HEK293 (cell line): ENCODE results near the gene ARFRP1.
A peak's percentile ranks its signal among the peaks of the same experiment; 100 is the strongest.

Source experiments
- CTCF ChIA-PET: fragments of 350-600 bp; formaldehyde crosslinking; extraction: SDS; loops from one replicate; lab custom pipeline; 2021; ENCODE audit warnings: antibody characterized with exemption; lab: Yijun Ruan, JAX
- POLR2A ChIA-PET: fragments of 300-600 bp; formaldehyde crosslinking; extraction: SDS; loops from one replicate; lab custom pipeline; 2020; ENCODE audit warnings: antibody characterized with exemption, inconsistent platforms; lab: Yijun Ruan, JAX
- H3K27ac ChIP-seq: fragments of 200-500 bp; sonication (Bioruptor generic); 2 replicates; pipeline ENCODE4 v1.5.1; 2014; ENCODE audit warnings: low read depth, low read length, control low read depth, inconsistent platforms; ENCODE audit errors: extremely low read depth
- H3K36me3 ChIP-seq, 2 experiments: fragments of 200-500 bp in 1 of 2; sonication (Bioruptor generic) in 1 of 2; 1 replicate in 1 of 2; 2 replicates in 1 of 2; pipeline ENCODE4 v1.5.1; 2014 to 2017; ENCODE audit warnings: inconsistent platforms in 2 of 2, low read length in 2 of 2; ENCODE audit not compliant: control insufficient read depth in 2 of 2, insufficient read depth in 1 of 2
- H3K4me1 ChIP-seq: fragments of 200-500 bp; sonication (Bioruptor generic); 2 replicates; pipeline ENCODE4 v1.5.1; 2014; ENCODE audit warnings: mild to moderate bottlenecking, low read length, inconsistent platforms; ENCODE audit not compliant: control insufficient read depth, insufficient read depth
- H3K4me3 ChIP-seq: 2 replicates; pipeline ENCODE4 v1.5.1; 2011; ENCODE audit warnings: low read depth, mild to moderate bottlenecking, control low read depth, low read length, moderate library complexity
- H3K9me3 ChIP-seq: fragments of 200-500 bp; sonication (Bioruptor generic); 2 replicates; pipeline ENCODE4 v1.5.1; 2014; ENCODE audit warnings: low read depth, low read length, inconsistent platforms; ENCODE audit not compliant: control insufficient read depth, insufficient read depth
- GLIS2 ChIP-seq: fragments of 450-650 bp; formaldehyde crosslinking; IDR thresholded peaks from 2 replicates; pipeline ENCODE4 v1.5.1; 2016; ENCODE audit warnings: missing biosample characterization, missing genetic modification characterization
- KLF17 ChIP-seq: fragments of 450-650 bp; formaldehyde crosslinking; IDR thresholded peaks from 2 replicates; pipeline ENCODE4 v1.5.1; 2016; ENCODE audit warnings: missing biosample characterization, missing genetic modification characterization
- PRDM4 ChIP-seq: fragments of 450-650 bp; formaldehyde crosslinking; IDR thresholded peaks from 2 replicates; pipeline ENCODE4 v1.5.1; 2017; ENCODE audit warnings: missing biosample characterization, missing genetic modification characterization
- TCF7L2 ChIP-seq: IDR thresholded peaks from 2 replicates; pipeline ENCODE4 v1.6.1; 2011; ENCODE audit warnings: low read depth, mild to moderate bottlenecking, inconsistent platforms, low read length, moderate library complexity, borderline replicate concordance
- ZBTB21 ChIP-seq: fragments of 450-650 bp; formaldehyde crosslinking; IDR thresholded peaks from 2 replicates; pipeline ENCODE4 v1.5.1; 2017; ENCODE audit warnings: missing biosample characterization, missing genetic modification characterization
- ZNF121 ChIP-seq: fragments of 450-650 bp; formaldehyde crosslinking; IDR thresholded peaks from 2 replicates; pipeline ENCODE4 v1.5.1; 2016; ENCODE audit warnings: missing biosample characterization, missing genetic modification characterization
- ZNF354C ChIP-seq: fragments of 450-650 bp; formaldehyde crosslinking; IDR thresholded peaks from 2 replicates; pipeline ENCODE4 v1.5.1; 2016; ENCODE audit warnings: missing biosample characterization, missing genetic modification characterization, low read depth, borderline replicate concordance
- ZNF610 ChIP-seq: fragments of 450-650 bp; formaldehyde crosslinking; IDR thresholded peaks from 2 replicates; pipeline ENCODE4 v1.5.1; 2016; ENCODE audit warnings: missing biosample characterization, missing genetic modification characterization, borderline replicate concordance
- ZNF621 ChIP-seq: fragments of 450-650 bp; formaldehyde crosslinking; IDR thresholded peaks from 2 replicates; pipeline ENCODE4 v1.5.1; 2017; ENCODE audit warnings: missing biosample characterization, missing genetic modification characterization
- ZNF664 ChIP-seq: fragments of 450-650 bp; formaldehyde crosslinking; IDR thresholded peaks from 2 replicates; pipeline ENCODE4 v1.5.1; 2016; ENCODE audit warnings: missing biosample characterization, missing genetic modification characterization
- TF ChIP-seq, protein P1 (sequence below): fragments of 450-650 bp; formaldehyde crosslinking; IDR thresholded peaks from 2 replicates; pipeline ENCODE4 v1.5.1; 2016; ENCODE audit warnings: missing biosample characterization, missing genetic modification characterization

ARFRP1 gene

DNA sequence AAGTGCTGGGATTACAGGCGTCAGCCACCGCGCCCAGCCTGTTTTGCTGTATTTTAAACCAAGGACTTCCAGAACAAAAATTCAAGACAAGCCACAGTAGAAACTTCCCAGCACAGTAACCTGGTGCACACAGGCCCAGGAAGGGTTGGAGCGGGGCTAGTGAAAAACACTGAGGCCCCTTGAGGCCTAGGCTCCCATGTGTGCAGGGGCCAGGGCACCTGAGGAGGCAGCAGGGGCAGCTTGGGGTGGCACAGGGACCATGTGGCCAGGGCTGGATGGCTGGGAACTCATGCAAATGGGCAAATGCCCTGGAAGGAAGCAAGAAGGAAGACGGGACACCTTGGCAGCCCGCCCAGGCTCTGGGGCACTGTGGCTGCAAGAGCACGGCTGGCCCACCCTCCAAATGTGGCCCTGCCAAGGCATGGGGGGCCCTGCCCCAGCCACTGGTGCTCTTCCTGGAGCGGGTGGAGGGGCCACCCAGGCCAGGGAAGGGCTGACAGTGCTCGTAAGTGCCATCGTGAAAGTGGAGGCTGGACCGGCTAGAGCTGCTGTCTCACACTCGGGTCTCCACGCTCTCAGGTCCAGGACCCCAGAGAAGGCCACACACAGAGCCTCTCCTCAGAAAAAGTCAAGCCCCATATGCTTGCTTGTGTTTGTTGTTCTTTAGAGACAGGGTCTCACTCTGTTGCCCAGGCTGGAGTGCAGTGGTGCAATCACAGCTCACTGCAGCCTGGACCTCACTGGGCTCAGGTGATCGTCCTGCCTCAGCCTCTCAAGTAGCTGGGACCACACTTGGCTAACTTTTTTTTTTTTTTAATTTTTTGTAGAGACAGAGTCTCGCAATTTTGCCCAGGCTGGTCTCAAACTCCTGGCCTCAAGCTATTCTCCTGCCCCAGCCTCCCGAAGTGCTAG is 42.1 kb upstream of the ARFRP1 start (continued):
- TF ChIP-seq GLIS2 (tag by site-specific recombination) (0 out of 2 replicates have a peak, but pooled peaks have one; percentile 33), ZNF354C (tag by site-specific recombination) (no peak), TCF7L2 (no peak), ZNF121 (tag by site-specific recombination) (peak; percentile 77), PRDM4 (no peak)
- TF ChIP-seq, protein P1, sequence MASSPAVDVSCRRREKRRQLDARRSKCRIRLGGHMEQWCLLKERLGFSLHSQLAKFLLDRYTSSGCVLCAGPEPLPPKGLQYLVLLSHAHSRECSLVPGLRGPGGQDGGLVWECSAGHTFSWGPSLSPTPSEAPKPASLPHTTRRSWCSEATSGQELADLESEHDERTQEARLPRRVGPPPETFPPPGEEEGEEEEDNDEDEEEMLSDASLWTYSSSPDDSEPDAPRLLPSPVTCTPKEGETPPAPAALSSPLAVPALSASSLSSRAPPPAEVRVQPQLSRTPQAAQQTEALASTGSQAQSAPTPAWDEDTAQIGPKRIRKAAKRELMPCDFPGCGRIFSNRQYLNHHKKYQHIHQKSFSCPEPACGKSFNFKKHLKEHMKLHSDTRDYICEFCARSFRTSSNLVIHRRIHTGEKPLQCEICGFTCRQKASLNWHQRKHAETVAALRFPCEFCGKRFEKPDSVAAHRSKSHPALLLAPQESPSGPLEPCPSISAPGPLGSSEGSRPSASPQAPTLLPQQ: no peak
- TF ChIP-seq, all 188 proteins: peak for 2

DNA sequence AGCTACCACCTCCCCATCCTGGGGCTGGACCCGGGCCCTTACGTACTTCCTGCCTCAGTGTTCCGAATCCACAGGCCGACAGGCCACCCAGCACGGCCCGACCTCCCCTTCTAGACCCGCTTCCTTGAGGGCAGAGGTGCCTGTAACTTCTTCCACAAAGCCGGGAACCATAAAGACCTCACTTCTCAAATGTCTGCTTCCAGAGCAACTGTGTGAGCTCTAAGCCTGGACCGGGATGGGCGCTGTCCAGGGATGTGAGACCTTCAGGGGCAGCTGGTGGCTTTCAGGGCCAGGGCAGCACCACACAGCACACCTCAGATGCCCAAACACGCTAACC is 41.1 kb upstream of the ARFRP1 start:
- H3K4me1 ChIP-seq: no peaks in the 10 kb centered on the region
- ChIA-PET POLR2A (interaction anchor here (0.8 kb wide), 1 partner anchor 41 kb away, joined by 3 read pairs; the partner anchor contains the start of genes ARFRP1 and ZGPAT), CTCF (no interaction called here)
- H3K9me3 ChIP-seq: no peaks in the 10 kb centered on the region
- H3K27ac ChIP-seq: no peak overlapping the region
- H3K36me3 ChIP-seq: peaks cover 0 to 2% of the 10 kb centered on the region in 2 experiments; a peak in 1 of 3 replicates
- no peak overlapping the region for H3K4me3 ChIP-seq
- TF ChIP-seq ZNF621 (tag by site-specific recombination) (no peak), KLF17 (no peak), ZNF664 (tag by site-specific recombination) (no peak)

DNA sequence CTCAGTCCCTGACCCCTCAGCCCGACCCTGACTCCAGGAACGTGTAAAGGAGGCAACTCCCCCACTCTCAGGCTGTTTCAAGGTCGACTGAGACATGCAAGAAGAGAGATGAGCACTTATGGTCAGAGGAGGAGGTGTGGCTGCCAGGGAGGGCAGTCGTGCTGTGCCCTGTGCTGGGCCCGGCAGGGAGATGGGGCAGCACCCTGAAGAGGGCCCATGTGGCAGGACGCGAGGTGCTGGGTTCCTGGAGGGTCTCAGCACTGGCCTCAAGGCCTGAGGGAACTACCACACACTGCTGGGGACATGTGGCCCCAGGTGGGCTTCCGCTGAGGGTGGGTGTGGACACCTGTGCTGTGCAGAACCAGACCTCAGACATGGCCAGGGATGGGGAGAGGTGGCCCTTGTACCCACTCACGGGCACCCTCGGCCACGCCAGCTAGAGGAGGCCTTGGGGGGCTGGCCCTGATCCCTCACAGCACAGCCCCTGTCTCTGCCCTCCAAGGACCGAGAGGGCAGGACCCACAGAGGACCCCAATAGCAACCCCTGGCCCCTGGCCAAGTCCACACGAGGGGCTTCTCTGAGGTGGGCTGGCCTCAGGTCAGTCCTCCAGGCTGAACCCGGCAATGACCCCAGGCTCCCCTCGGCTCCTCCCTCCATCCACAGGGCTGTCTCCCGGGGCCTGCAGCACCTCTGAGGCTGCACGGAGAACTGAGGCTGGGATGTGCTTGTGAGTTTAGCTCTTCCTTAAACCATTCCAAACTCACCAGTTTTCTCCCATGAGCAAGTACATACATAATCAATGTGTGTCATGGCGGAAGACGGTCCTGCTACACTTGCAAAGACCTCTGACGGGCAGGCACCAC is 40.5 kb upstream of the ARFRP1 start:
- H3K27ac ChIP-seq: no peak overlapping the region
- H3K4me3 ChIP-seq: no peak overlapping the region
- CTCF ChIA-PET: interaction anchor here (0.5 to 0.6 kb wide), 2 partner anchors 28 to 283 kb away, joined by 3 to 4 read pairs; no protein-coding TSS in a partner anchor
- TF ChIP-seq ZBTB21 (tag by site-specific recombination): no peak
- TF ChIP-seq ZNF610 (tag by site-specific recombination): no peak
- POLR2A ChIA-PET: interaction anchor here (0.8 kb wide), 1 partner anchor 41 kb away, joined by 3 read pairs; the partner anchor contains the start of genes ARFRP1 and ZGPAT
- peaks cover 3 to 7% of the 10 kb centered on the region in 2 experiments; a peak in 1 of 3 replicates for H3K36me3 ChIP-seq
- no peaks in the 10 kb centered on the region for H3K4me1 ChIP-seq
- no peaks in the 10 kb centered on the region for H3K9me3 ChIP-seq
